ENCODE data around the gene CIPC. TPM values are rescaled to one million over a fixed set of nuclear protein-coding genes. Genes with fewer than 3 reads are reported as not detected.

Gene CIPC
- total and polyA plus RNA-seq, 2 experiments from 2014 or later = 16.5 to 35.3 TPM

DNA sequence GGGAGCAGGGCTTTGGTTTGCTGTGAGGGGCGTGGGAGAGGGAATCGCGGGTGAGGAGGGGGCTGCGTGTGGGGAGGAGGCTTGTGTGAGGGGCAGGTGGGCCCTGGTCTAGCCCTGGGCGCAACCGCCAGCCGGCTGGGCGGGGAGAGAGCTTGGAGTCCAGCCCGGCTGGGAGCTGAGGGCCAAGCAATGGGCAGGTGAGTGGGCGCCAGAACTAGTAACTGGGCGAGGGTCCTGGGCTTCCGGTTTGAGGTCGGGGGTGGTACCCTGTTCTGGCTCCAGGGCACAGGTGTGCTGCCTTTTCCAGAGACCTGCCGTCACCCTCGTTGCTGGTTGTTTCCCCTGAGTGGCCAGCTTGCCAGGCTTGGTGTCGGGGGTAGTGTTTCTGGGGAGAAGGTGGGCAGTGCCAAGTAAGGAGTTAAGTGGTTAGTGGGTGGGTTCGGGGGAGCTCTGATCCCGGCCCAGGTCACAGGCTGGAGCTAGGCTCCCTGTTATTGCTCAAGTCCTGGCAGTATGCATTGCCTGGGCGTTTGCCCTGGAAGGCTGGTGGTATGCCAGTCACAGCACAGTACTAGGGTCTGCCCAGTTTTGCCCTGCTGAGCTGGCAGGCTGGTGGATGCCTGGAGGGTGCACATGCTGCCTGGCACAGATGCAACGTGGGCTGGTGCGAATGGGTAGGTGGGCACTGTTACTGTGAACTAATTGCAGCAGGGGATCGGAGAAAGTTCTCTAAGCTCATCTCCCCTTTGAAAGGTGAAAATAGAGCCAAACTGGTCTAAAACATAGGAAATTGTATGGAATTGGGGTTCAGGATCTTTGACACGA, 683 bp downstream of the CIPC start:
- H3K36me3 ChIP-seq = no peaks in the 10 kb centered on the region
- H3K4me3 ChIP-seq = peak overlapping the region; percentile 88
- H3K27ac ChIP-seq = peak overlapping the region; percentile 78
- no peaks in the 10 kb centered on the region for H3K9me3 ChIP-seq (ENCODE audit: low read depth)
- H3K4me1 ChIP-seq (ENCODE audit: low read depth) = peaks cover 26% of the 10 kb centered on the region
- peak in 1 of 2 donors; percentile 38 for DNase-seq (ENCODE audit: low read depth in 1 of 2, low spot score in 1 of 2)
- H3K27me3 ChIP-seq = no peaks in the 10 kb centered on the region
- no peak for TF ChIP-seq CTCF (IDR thresholded peaks at IDR 0.05; ENCODE audit: low read depth, low read length)

DNA sequence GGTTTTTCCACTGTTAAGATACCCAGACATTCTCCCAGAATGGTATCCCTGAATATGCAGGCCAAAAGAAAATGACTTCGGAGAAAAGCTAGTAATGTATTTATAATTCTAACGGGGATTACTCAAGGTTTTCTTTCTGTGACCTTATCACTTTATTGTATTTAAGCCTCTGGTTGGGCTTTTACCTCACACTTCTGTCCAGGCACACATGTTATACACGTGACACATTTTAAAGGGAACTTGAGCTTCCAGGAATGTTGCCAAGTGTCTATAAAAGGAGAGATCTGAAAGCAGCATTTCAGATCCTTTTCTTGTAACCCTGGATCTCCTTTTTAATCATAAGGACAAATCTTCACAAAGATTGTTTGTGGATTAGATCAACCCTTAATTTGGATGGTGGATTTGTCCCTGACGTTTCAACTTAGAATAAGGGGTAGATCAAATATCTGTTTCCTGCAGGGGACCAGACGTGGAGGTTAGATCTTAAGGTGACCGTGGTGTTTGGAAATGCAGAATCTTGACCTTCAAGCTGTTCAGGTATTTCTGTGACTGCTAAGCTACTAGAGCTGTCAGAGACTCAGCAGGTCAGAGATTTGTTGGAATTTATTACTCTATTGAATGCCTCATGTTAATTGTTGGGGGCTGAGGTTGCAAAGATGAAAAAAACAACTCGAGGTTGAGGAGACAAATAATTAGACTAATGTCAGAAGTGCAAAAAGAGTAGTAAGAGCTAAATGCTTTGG, 1.5 kb downstream of the CIPC start:
- no peaks in the 10 kb centered on the region for H3K9me3 ChIP-seq (ENCODE audit: low read depth)
- H3K36me3 ChIP-seq = no peaks in the 10 kb centered on the region
- H3K27ac ChIP-seq = peak overlapping the region; percentile 48
- peak in 1 of 2 donors; percentile 73 for DNase-seq (ENCODE audit: low read depth in 1 of 2, low spot score in 1 of 2)
- no peaks in the 10 kb centered on the region for H3K27me3 ChIP-seq
- no peak for TF ChIP-seq CTCF (IDR thresholded peaks at IDR 0.05; ENCODE audit: low read depth, low read length)
- peak overlapping the region; percentile 88 for H3K4me3 ChIP-seq
- peaks cover 32% of the 10 kb centered on the region for H3K4me1 ChIP-seq (ENCODE audit: low read depth)

GRCh38 chr14:77100961-77101360, 2.9 kb downstream of the CIPC start:
- no peak overlapping the region for H3K27ac ChIP-seq
- H3K36me3 ChIP-seq = no peaks in the 10 kb centered on the region
- H3K9me3 ChIP-seq (ENCODE audit: low read depth) = no peaks in the 10 kb centered on the region
- H3K4me1 ChIP-seq (ENCODE audit: low read depth) = peaks cover 45% of the 10 kb centered on the region
- DNase-seq (ENCODE audit: low read depth in 1 of 2, low spot score in 1 of 2) = no peak
- TF ChIP-seq CTCF (IDR thresholded peaks at IDR 0.05; ENCODE audit: low read depth, low read length) = no peak
- H3K27me3 ChIP-seq = no peaks in the 10 kb centered on the region
- no peak overlapping the region for H3K4me3 ChIP-seq

DNA sequence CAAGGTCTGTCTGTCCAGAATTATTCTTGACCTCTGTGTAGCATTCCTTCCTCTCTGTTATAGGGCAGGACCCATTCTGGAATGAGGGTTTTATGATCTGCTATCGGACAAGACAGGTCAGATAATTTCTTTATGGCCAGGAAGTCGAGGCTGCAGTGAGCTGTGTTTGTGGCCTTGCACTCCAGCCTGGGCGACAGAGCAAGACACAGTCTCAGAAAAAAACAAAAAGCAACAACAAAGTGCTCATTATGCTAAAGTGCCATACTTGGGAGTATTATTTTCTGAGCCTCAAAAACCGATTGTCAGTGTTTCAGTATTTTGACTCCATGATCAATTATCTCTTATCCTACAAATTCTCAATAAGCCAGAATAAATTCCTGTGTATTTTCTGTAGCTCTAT, 4.1 kb downstream of the CIPC start:
- no peak for TF ChIP-seq CTCF (IDR thresholded peaks at IDR 0.05; ENCODE audit: low read depth, low read length)
- H3K27me3 ChIP-seq = no peaks in the 10 kb centered on the region
- H3K36me3 ChIP-seq = no peaks in the 10 kb centered on the region
- H3K27ac ChIP-seq = no peak overlapping the region
- no peak overlapping the region for H3K4me3 ChIP-seq
- peaks cover 41% of the 10 kb centered on the region for H3K4me1 ChIP-seq (ENCODE audit: low read depth)
- DNase-seq (ENCODE audit: low read depth in 1 of 2, low spot score in 1 of 2) = no peak
- H3K9me3 ChIP-seq (ENCODE audit: low read depth) = no peaks in the 10 kb centered on the region

- Histone ChIP-seq H3K27me3 (no peaks in the 10 kb centered on the region), H3K27ac (no peak overlapping the region), H3K4me1 (ENCODE audit: low read depth) (peaks cover 41% of the 10 kb centered on the region), H3K36me3 (no peaks in the 10 kb centered on the region), H3K9me3 (ENCODE audit: low read depth) (no peaks in the 10 kb centered on the region), H3K4me3 (no peak overlapping the region)
- no peak for DNase-seq (ENCODE audit: low read depth in 1 of 2, low spot score in 1 of 2)
- TF ChIP-seq CTCF (IDR thresholded peaks at IDR 0.05; ENCODE audit: low read depth, low read length) = no peak
Observed at GRCh38 chr14:77103475-77103874, 5.4 kb downstream of the CIPC start.
